ENCODE data around the gene MIGA1.

MIGA1 gene

DNA sequence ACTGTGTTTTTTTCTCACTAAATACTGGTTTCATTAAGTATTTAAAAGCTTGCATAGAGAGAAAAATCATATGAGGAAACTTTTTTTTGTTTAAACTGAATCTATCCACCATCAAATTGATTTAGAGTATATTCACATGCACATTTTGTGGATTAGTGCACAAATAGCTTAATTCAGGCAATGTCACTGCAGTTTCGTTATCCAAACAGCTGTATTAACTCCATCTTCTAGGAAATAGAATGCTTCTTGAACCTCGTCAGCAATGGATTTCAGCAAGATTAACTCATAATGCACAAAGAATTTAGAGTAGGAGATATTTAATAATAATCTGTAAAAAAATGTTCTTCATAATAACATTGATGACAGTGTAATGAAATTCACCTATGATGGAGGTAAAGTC, 146.5 kb downstream of the MIGA1 start:
- no peak for DNase-seq

DNA sequence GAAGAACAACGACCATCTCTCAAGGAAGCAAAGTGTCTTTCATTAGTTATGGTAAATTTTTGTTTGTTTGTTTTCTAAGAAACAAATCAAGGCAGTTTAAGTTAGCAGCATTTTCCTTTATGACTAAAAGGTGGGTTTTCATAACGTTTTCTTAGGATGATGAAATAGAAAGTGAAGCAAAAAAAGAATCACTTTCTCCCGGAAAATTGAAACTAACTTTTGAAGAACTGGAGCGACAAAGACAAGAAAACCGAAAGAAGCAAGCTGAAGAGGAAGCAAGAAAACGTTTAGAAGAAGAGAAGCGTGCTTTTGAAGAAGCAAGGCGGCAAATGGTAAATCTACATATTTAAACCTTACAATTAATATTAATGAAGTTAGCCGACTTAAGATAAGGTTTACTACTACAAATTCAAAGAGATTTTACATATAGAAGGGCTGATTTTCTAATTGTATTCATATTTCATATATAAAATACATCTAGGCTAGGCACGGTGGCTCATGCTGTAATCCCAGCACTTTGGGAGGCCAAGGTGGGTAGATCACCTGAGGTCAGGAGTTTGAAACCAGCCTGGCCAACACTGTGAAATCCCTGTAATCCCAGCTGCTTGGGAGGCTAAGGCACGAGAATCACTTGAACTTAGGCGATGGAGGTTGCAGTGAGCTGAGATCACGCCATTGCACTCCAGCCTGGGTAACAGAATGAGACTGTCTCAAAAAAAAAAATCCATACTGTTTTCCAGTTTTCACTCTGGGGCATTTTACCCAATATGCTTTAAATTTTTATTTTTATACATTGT, 147.3 kb downstream of the MIGA1 start:
- DNase-seq, result no peak

DNA sequence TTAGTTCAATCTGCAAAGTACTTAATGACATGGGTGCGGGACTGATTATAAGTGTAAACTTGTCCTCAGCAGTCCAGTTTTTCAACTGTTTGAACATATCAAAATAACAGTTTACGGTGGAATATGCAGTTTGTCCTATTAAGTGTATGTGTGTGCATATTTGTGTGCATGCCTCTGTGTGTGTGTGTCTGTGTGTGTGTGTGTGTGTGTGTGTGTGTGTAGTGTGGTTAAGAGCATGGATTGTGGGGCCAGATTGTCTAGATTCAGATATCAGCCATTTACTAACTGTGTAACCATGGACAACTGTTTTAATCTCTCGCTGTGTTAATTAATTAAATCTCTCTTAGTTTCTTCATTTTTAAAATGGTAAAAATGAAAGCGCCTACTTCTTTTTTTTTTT, 148.0 kb downstream of the MIGA1 start:
- DNase-seq, result no peak
